Mucosa of stomach (tissue), 1 donor: ENCODE data around the gene AKAP13.
"Not testable (repeated sequence)": the region's sequence is repeated elsewhere in the genome, so short reads cannot be mapped to it uniquely, and the experiment has no call there.

Source experiments
- H3K27me3 ChIP-seq: one replicate; pipeline ENCODE4 v1.7.0; 2013; ENCODE audit warnings: mild to moderate bottlenecking, low read length; ENCODE audit not compliant: control insufficient read depth, insufficient read depth
- H3K36me3 ChIP-seq: one replicate; pipeline ENCODE4 v1.7.0; 2013; ENCODE audit warnings: low read length; ENCODE audit not compliant: control insufficient read depth, insufficient read depth
- H3K4me1 ChIP-seq: one replicate; pipeline ENCODE4 v1.7.0; 2013; ENCODE audit warnings: mild to moderate bottlenecking, low read length; ENCODE audit not compliant: control insufficient read depth, insufficient read depth
- H3K4me3 ChIP-seq: one replicate; pipeline ENCODE4 v1.7.0; 2013; ENCODE audit warnings: low read length
- H3K9ac ChIP-seq: one replicate; pipeline ENCODE4 v1.7.0; 2013; ENCODE audit warnings: mild to moderate bottlenecking, low read length, moderate library complexity
- H3K9me3 ChIP-seq: one replicate; pipeline ENCODE4 v1.7.0; 2013; ENCODE audit warnings: mild to moderate bottlenecking, low read length, moderate library complexity; ENCODE audit not compliant: control insufficient read depth
- donor health status: Pancreatic carcinoma.

AKAP13 gene

GRCh38 chr15:85422607-85423006 lies 42.2 kb downstream of the AKAP13 start:
- no peaks in the 10 kb centered on the region for H3K36me3 ChIP-seq
- H3K9me3 ChIP-seq: no peaks in the 10 kb centered on the region
- no peaks in the 10 kb centered on the region for H3K27me3 ChIP-seq
- peaks cover under 1% of the 10 kb centered on the region for H3K4me1 ChIP-seq
- no peak overlapping the region for H3K9ac ChIP-seq
- H3K4me3 ChIP-seq: no peak overlapping the region

GRCh38 chr15:85423256-85423655 lies 42.9 kb downstream of the AKAP13 start:
- Histone ChIP-seq H3K4me3 (no peak overlapping the region), H3K9me3 (no peaks in the 10 kb centered on the region), H3K9ac (no peak overlapping the region), H3K27me3 (no peaks in the 10 kb centered on the region), H3K36me3 (no peaks in the 10 kb centered on the region), H3K4me1 (no peaks in the 10 kb centered on the region)

GRCh38 chr15:85424154-85424553 lies 43.8 kb downstream of the AKAP13 start:
- no peak overlapping the region for H3K4me3 ChIP-seq
- H3K4me1 ChIP-seq: no peaks in the 10 kb centered on the region
- no peaks in the 10 kb centered on the region for H3K27me3 ChIP-seq

GRCh38 chr15:85426481-85426880 lies 46.1 kb downstream of the AKAP13 start:
- no peaks in the 10 kb centered on the region for H3K27me3 ChIP-seq
- no peaks in the 10 kb centered on the region for H3K36me3 ChIP-seq
- H3K4me3 ChIP-seq: no peak overlapping the region
- no peaks in the 10 kb centered on the region for H3K9me3 ChIP-seq
- no peaks in the 10 kb centered on the region for H3K4me1 ChIP-seq
- H3K9ac ChIP-seq: no peak overlapping the region

More at GRCh38 chr15:85424154-85424553, 43.8 kb downstream of the AKAP13 start:
- Histone ChIP-seq H3K9me3 (no peaks in the 10 kb centered on the region), H3K9ac (no peak overlapping the region), H3K36me3 (no peaks in the 10 kb centered on the region)

GRCh38 chr15:85427286-85428028 lies 47.1 kb downstream of the AKAP13 start:
- Histone ChIP-seq H3K9ac (no peak overlapping the region), H3K27me3 (no peaks in the 10 kb centered on the region), H3K36me3 (no peaks in the 10 kb centered on the region), H3K9me3 (no peaks in the 10 kb centered on the region), H3K4me1 (no peaks in the 10 kb centered on the region), H3K4me3 (no peak overlapping the region)

GRCh38 chr15:85429522-85429921 lies 49.1 kb downstream of the AKAP13 start:
- no peak overlapping the region for H3K9ac ChIP-seq
- no peaks in the 10 kb centered on the region for H3K4me1 ChIP-seq
- H3K36me3 ChIP-seq: no peaks in the 10 kb centered on the region
- no peak overlapping the region for H3K4me3 ChIP-seq
- H3K9me3 ChIP-seq: no peaks in the 10 kb centered on the region
- H3K27me3 ChIP-seq: no peaks in the 10 kb centered on the region

- no peaks in the 10 kb centered on the region for H3K9me3 ChIP-seq
- no peak overlapping the region for H3K9ac ChIP-seq
- H3K36me3 ChIP-seq: no peaks in the 10 kb centered on the region
- H3K4me3 ChIP-seq: no peak overlapping the region
- no peaks in the 10 kb centered on the region for H3K4me1 ChIP-seq
- no peaks in the 10 kb centered on the region for H3K27me3 ChIP-seq
Measured at GRCh38 chr15:85430406-85431204, 50.2 kb downstream of the AKAP13 start.

- H3K4me1 ChIP-seq: peaks cover 20% of the 10 kb centered on the region
- H3K36me3 ChIP-seq: no peaks in the 10 kb centered on the region
- H3K27me3 ChIP-seq: no peaks in the 10 kb centered on the region
- no peak overlapping the region for H3K4me3 ChIP-seq
- H3K9me3 ChIP-seq: no peaks in the 10 kb centered on the region
- no peak overlapping the region for H3K9ac ChIP-seq
Measured at GRCh38 chr15:85439996-85440395, 59.6 kb downstream of the AKAP13 start.

GRCh38 chr15:85440451-85440850 lies 60.0 kb downstream of the AKAP13 start:
- H3K36me3 ChIP-seq: no peaks in the 10 kb centered on the region
- no peak overlapping the region for H3K4me3 ChIP-seq
- no peak overlapping the region for H3K9ac ChIP-seq
- no peaks in the 10 kb centered on the region for H3K27me3 ChIP-seq
- no peaks in the 10 kb centered on the region for H3K9me3 ChIP-seq
- peaks cover 20% of the 10 kb centered on the region for H3K4me1 ChIP-seq

GRCh38 chr15:85441854-85442253 lies 61.5 kb downstream of the AKAP13 start:
- H3K4me1 ChIP-seq: peaks cover 20% of the 10 kb centered on the region
- not testable (repeated sequence) for H3K4me3 ChIP-seq, H3K9me3 ChIP-seq, H3K36me3 ChIP-seq, H3K27me3 ChIP-seq, H3K9ac ChIP-seq

GRCh38 chr15:85443046-85443445 lies 62.6 kb downstream of the AKAP13 start:
- Histone ChIP-seq H3K27me3 (no peaks in the 10 kb centered on the region), H3K36me3 (no peaks in the 10 kb centered on the region), H3K4me3 (no peak overlapping the region), H3K9me3 (no peaks in the 10 kb centered on the region), H3K4me1 (peaks cover 20% of the 10 kb centered on the region), H3K9ac (no peak overlapping the region)

- H3K9me3 ChIP-seq: no peaks in the 10 kb centered on the region
- H3K27me3 ChIP-seq: no peaks in the 10 kb centered on the region
- no peak overlapping the region for H3K9ac ChIP-seq
- no peak overlapping the region for H3K4me3 ChIP-seq
- peaks cover 20% of the 10 kb centered on the region for H3K4me1 ChIP-seq
- no peaks in the 10 kb centered on the region for H3K36me3 ChIP-seq
Measured at GRCh38 chr15:85443593-85444087, 63.2 kb downstream of the AKAP13 start.
